CD4-positive, alpha-beta T cell treated with Interleukin-17A for 1 hour (primary cell): ENCODE results near the gene BAIAP3.

Experiments used
- DNase-seq: peaks from one replicate; pipeline ENCODE4 v3.0.0-alpha.2; 2020

The BAIAP3 gene

GRCh38 chr16:1349351-1349750 is 15.9 kb downstream of the BAIAP3 start:
- no peak for DNase-seq

- no peak for DNase-seq
Observed at GRCh38 chr16:1349951-1350350, 16.5 kb downstream of the BAIAP3 start.

- no peak for DNase-seq
Observed at GRCh38 chr16:1350691-1351090, 17.2 kb downstream of the BAIAP3 start.

- no peak for DNase-seq
Observed at GRCh38 chr16:1351215-1351581, 17.8 kb downstream of the BAIAP3 start.

GRCh38 chr16:1351582-1352362 is 18.3 kb downstream of the BAIAP3 start, which contains the start of the genes GNPTG and TSR3:
GNPTG (plus strand) TSS chr16:1351931; CDS start chr16:1351966, 35 bp downstream.
TSR3 (minus strand) TSS chr16:1351878; CDS start chr16:1351804, 74 bp downstream.
- DNase-seq, result peak; percentile 87

GRCh38 chr16:1354815-1355540 is 21.5 kb downstream of the BAIAP3 start:
- DNase-seq, result no peak

GRCh38 chr16:1355591-1355990 is 22.1 kb downstream of the BAIAP3 start:
- no peak for DNase-seq

GRCh38 chr16:1356061-1356900 is 22.8 kb downstream of the BAIAP3 start:
- no peak for DNase-seq

- DNase-seq, result no peak
Observed at GRCh38 chr16:1357906-1358566, 24.6 kb downstream of the BAIAP3 start.

- DNase-seq, result no peak
Observed at GRCh38 chr16:1361685-1362360, 28.4 kb downstream of the BAIAP3 start.

- no peak for DNase-seq
Observed at GRCh38 chr16:1362807-1363206, 29.4 kb downstream of the BAIAP3 start.

- DNase-seq, result peak; percentile 69
Observed at GRCh38 chr16:1363501-1364041, 30.1 kb downstream of the BAIAP3 start.

- DNase-seq, result no peak
Observed at GRCh38 chr16:1364510-1364909, 31.1 kb downstream of the BAIAP3 start.

- no peak for DNase-seq
Observed at GRCh38 chr16:1366060-1366711, 32.7 kb downstream of the BAIAP3 start.

GRCh38 chr16:1366712-1367299 is 33.4 kb downstream of the BAIAP3 start:
- DNase-seq, result no peak

- DNase-seq, result no peak
Observed at GRCh38 chr16:1367486-1368174, 34.2 kb downstream of the BAIAP3 start.

- no peak for DNase-seq
Observed at GRCh38 chr16:1371054-1371978, 37.9 kb downstream of the BAIAP3 start.

- DNase-seq, result no peak
Observed at GRCh38 chr16:1372292-1372950, 39.0 kb downstream of the BAIAP3 start.
